VCaP (cell line): ENCODE data around the gene RBM20.

Experiments
- H3K27ac ChIP-seq: fragments of 450-650 bp; 2 replicates; pipeline ENCODE4 v1.5.1; 2017
- CTCF ChIP-seq: fragments of 450-650 bp; conservative IDR thresholded peaks from 2 replicates; pipeline ENCODE4 v1.5.1; 2017; ENCODE audit warnings: mild to moderate bottlenecking, moderate library complexity

Gene RBM20

GRCh38 chr10:110786172-110786571, 142.0 kb downstream of the RBM20 start:
- H3K27ac ChIP-seq = peak overlapping the region; percentile 78
- no peak for TF ChIP-seq CTCF

GRCh38 chr10:110788620-110789385, 144.7 kb downstream of the RBM20 start:
- peak overlapping the region; percentile 83; the same call in 1 of the 2 replicates for H3K27ac ChIP-seq
- TF ChIP-seq CTCF = no peak

- H3K27ac ChIP-seq = peak overlapping the region; percentile 83
- no peak for TF ChIP-seq CTCF
Observed at GRCh38 chr10:110789604-110790433, 145.7 kb downstream of the RBM20 start.

GRCh38 chr10:110790913-110791506, 146.9 kb downstream of the RBM20 start:
- peak overlapping the region; percentile 83 for H3K27ac ChIP-seq
- no peak for TF ChIP-seq CTCF

- H3K27ac ChIP-seq = peak overlapping the region; percentile 83
- no peak for TF ChIP-seq CTCF
Observed at GRCh38 chr10:110791541-110792073, 147.5 kb downstream of the RBM20 start.

- H3K27ac ChIP-seq = peak overlapping the region; percentile 83
Observed at GRCh38 chr10:110792476-110793125, 148.5 kb downstream of the RBM20 start.

More at GRCh38 chr10:110792476-110793125, 148.5 kb downstream of the RBM20 start:
- no peak for TF ChIP-seq CTCF
